Esophagus muscularis mucosa (tissue), 4 donors: ENCODE measurements around the gene DTX1.

Source experiments
- CTCF ChIP-seq, 3 experiments: fragments of 200-600 bp in 2 of 3; fragments of 450-650 bp in 1 of 3; sonication (generic) in 2 of 3; IDR thresholded peaks; one replicate each; pipeline ENCODE4 v1.5.1; 2017 to 2019; ENCODE audit warnings: antibody characterized with exemption in 3 of 3, mild to moderate bottlenecking in 2 of 3, moderate library complexity in 1 of 3
- EP300 ChIP-seq: sonication (generic); formaldehyde crosslinking; IDR thresholded peaks from one replicate; pipeline ENCODE4 v1.6.1; 2017; ENCODE audit warnings: antibody characterized with exemption
- POLR2A ChIP-seq: fragments of 450-650 bp; IDR thresholded peaks from one replicate; pipeline ENCODE4 v1.6.1; 2017; ENCODE audit warnings: antibody characterized with exemption, moderate library complexity, mild to moderate bottlenecking, low read depth
- POLR2AphosphoS5 ChIP-seq, 2 donors: sonication (generic); formaldehyde crosslinking; IDR thresholded peaks; one replicate each; pipeline ENCODE4 v1.6.1; 2017; ENCODE audit warnings: antibody characterized with exemption in 2 of 2

- TF ChIP-seq CTCF (IDR thresholded peaks at IDR 0.05) (no peak), POLR2A (no peak), POLR2AphosphoS5 (IDR thresholded peaks at IDR 0.05) (no peak), EP300 (no peak)
Observed at GRCh38 chr12:113051759-113052158, 4.8 kb upstream of the DTX1 start.
